CD14-positive monocyte (primary cell): Measurements from ENCODE around the gene RFC2. TPM values are rescaled to one million over a fixed set of nuclear protein-coding genes. Genes with fewer than 3 reads are reported as not detected.

ENCODE experiments used
- DNase-seq, 3 donors: peaks; one replicate each; pipeline ENCODE4 v3.0.0-alpha.2; 2011 to 2022
- H2AFZ ChIP-seq: 2 replicates; pipeline ENCODE4 v1.6.0; 2012; ENCODE audit warnings: mild to moderate bottlenecking, low read depth, low read length, inconsistent platforms; ENCODE audit not compliant: insufficient read depth, poor library complexity, severe bottlenecking
- H3K27ac ChIP-seq, 2 donors: 1 replicate in 1 of 2; 2 replicates in 1 of 2; pipeline ENCODE4 v1.5.1; 2012 to 2013; ENCODE audit warnings: low read length in 2 of 2, control low read depth in 1 of 2, inconsistent platforms in 1 of 2, low read depth in 1 of 2, mild to moderate bottlenecking in 1 of 2
- H3K27me3 ChIP-seq, 2 donors: one replicate each; pipeline versions ENCODE4 v1.6.0 to v1.6.1; 2011 to 2013; ENCODE audit warnings: low read length in 2 of 2; ENCODE audit not compliant: control insufficient read depth in 2 of 2, insufficient read depth in 2 of 2
- H3K36me3 ChIP-seq, 2 donors: replicated peaks in 1 of 2; 1 replicate in 1 of 2; 2 replicates in 1 of 2; pipeline versions ENCODE4 v1.5.1 to v1.6.1; 2012 to 2013; ENCODE audit warnings: low read length in 2 of 2, control low read depth in 1 of 2, inconsistent platforms in 1 of 2, mild to moderate bottlenecking in 1 of 2; ENCODE audit not compliant: insufficient read depth in 2 of 2, control insufficient read depth in 1 of 2
- H3K4me1 ChIP-seq, 2 donors: 1 replicate in 1 of 2; 2 replicates in 1 of 2; pipeline versions ENCODE4 v1.5.1 to v1.6.1; 2012 to 2013; ENCODE audit warnings: low read length in 2 of 2, control low read depth in 1 of 2, inconsistent platforms in 1 of 2, mild to moderate bottlenecking in 1 of 2, moderate library complexity in 1 of 2; ENCODE audit not compliant: insufficient read depth in 2 of 2, control insufficient read depth in 1 of 2
- H3K4me2 ChIP-seq: replicated peaks from 2 replicates; pipeline ENCODE3; 2012; ENCODE audit warnings: low read length, moderate library complexity, mild to moderate bottlenecking; ENCODE audit not compliant: poor library complexity, severe bottlenecking; ENCODE audit errors: extremely low read depth
- H3K4me3 ChIP-seq, 3 experiments: fragments of 200-600 bp in 1 of 3; sonication (generic) in 1 of 3; replicated peaks in 1 of 3; 1 replicate in 2 of 3; 2 replicates in 1 of 3; pipeline ENCODE4 v1.5.1; 2011 to 2013; ENCODE audit warnings: low read length in 3 of 3, mild to moderate bottlenecking in 3 of 3, control low read depth in 2 of 3, low read depth in 2 of 3, inconsistent platforms in 1 of 3, moderate library complexity in 1 of 3
- H3K79me2 ChIP-seq: 2 replicates; pipeline ENCODE4 v1.6.0; 2012; ENCODE audit warnings: mild to moderate bottlenecking, control low read depth, inconsistent platforms, low read length, moderate library complexity; ENCODE audit not compliant: insufficient read depth
- H3K9ac ChIP-seq: 2 replicates; pipeline ENCODE4 v1.6.0; 2017; ENCODE audit warnings: low read length, mild to moderate bottlenecking; ENCODE audit not compliant: insufficient read depth, poor library complexity, severe bottlenecking
- H3K9me3 ChIP-seq, 2 donors: replicated peaks in 1 of 2; 1 replicate in 1 of 2; 2 replicates in 1 of 2; pipeline versions ENCODE4 v1.5.1 to v1.6.1; 2012 to 2013; ENCODE audit warnings: low read length in 2 of 2, control low read depth in 1 of 2; ENCODE audit not compliant: control insufficient read depth in 1 of 2, insufficient read depth in 1 of 2
- H4K20me1 ChIP-seq: 2 replicates; pipeline ENCODE4 v1.6.0; 2012; ENCODE audit warnings: mild to moderate bottlenecking, low read length, control low read depth, moderate library complexity; ENCODE audit not compliant: insufficient read depth
- H3K27ac Mint-ChIP-seq, 7 donors: one replicate each; pipeline ENCODE4 v1.8.0; 2020; ENCODE audit warnings: mild to moderate bottlenecking in 7 of 7, mixed read lengths in 7 of 7, moderate library complexity in 6 of 7, inconsistent platforms in 2 of 7
- H3K27me3 Mint-ChIP-seq, 3 donors: one replicate each; pipeline ENCODE4 v1.8.0; 2021 to 2022; ENCODE audit warnings: low read depth in 3 of 3, mild to moderate bottlenecking in 3 of 3, mixed read lengths in 3 of 3, moderate library complexity in 3 of 3, inconsistent platforms in 1 of 3
- H3K36me3 Mint-ChIP-seq, 2 donors: one replicate each; pipeline ENCODE4 v1.8.0; 2020; ENCODE audit warnings: mixed read lengths in 2 of 2, inconsistent platforms in 1 of 2, mild to moderate bottlenecking in 1 of 2
- H3K4me1 Mint-ChIP-seq: one replicate; pipeline ENCODE4 v1.8.0; 2020; ENCODE audit warnings: mild to moderate bottlenecking, mixed read lengths
- H3K4me3 Mint-ChIP-seq, 2 donors: one replicate each; pipeline ENCODE4 v1.8.0; 2020; ENCODE audit warnings: mild to moderate bottlenecking in 2 of 2, mixed read lengths in 2 of 2, moderate library complexity in 1 of 2
- H3K9me3 Mint-ChIP-seq, 7 donors: one replicate each; pipeline ENCODE4 v1.8.0; 2020 to 2022; ENCODE audit warnings: mixed read lengths in 7 of 7, mild to moderate bottlenecking in 6 of 7, moderate library complexity in 6 of 7, inconsistent platforms in 2 of 7
- CTCF ChIP-seq: fragments of 200-600 bp; IDR thresholded peaks from one replicate; pipeline ENCODE4 v1.8.0; 2022; ENCODE audit warnings: antibody characterized with exemption, mild to moderate bottlenecking
- WGBS: methylation state at CpG from one replicate; pipeline ENCODE4 v1.1.5; 2013; ENCODE audit warnings: missing lambda C conversion rate; ENCODE audit not compliant: insufficient coverage; 5-methylcytosine and 5-hydroxymethylcytosine counted together
- intact Hi-C, 2 donors: fragments of 100-400 bp; cut with micrococcal nuclease; formaldehyde crosslinking; loops; one replicate each; pipeline versions ENCODE4 v1.15.0 to v1.15.1; 2023
- polyA plus RNA-seq, 3 donors: library from polyadenylated mRNA; depleted of rRNA in 1 of 3; unstranded in 2 of 3; stranded (reverse) in 1 of 3; fragments of 300-500 nt in 2 of 3; fragments of >200 nt in 1 of 3; fragmentation: Illumina TruSeq in 2 of 3; gene quantifications; 1 replicate in 2 of 3; 2 replicates in 1 of 3; pipeline ENCODE4 v1.2.3, GENCODE V29; 2012 to 2021

RFC2 gene
- polyA plus RNA-seq, 3 donors, result 12.8 to 42.1 (median 33.5) TPM

GRCh38 chr7:74297516-74298233 is 43.5 kb upstream of the RFC2 start:
- Mint-ChIP-seq H3K27ac (no peak overlapping the region), H3K4me3 (no peak overlapping the region), H3K9me3 (peaks cover 0 to 2% (median 0%) of the 10 kb centered on the region in 7 donors), H3K4me1 (peaks cover 16% of the 10 kb centered on the region), H3K27me3 (peaks cover 0 to 3% (median 2%) of the 10 kb centered on the region in 3 donors), H3K36me3 (peaks cover 4 to 5% of the 10 kb centered on the region in 2 donors)
- no peak overlapping the region for H3K4me2 ChIP-seq
- no peak overlapping the region for H3K9ac ChIP-seq
- no peak overlapping the region for H2AFZ ChIP-seq
- H3K27me3 ChIP-seq, result no peaks in the 10 kb centered on the region
- DNase-seq, result no peak
- peaks cover 5 to 12% of the 10 kb centered on the region in 2 donors for H3K4me1 ChIP-seq
- peaks cover 27% of the 10 kb centered on the region for H3K79me2 ChIP-seq
- no peaks in the 10 kb centered on the region for H3K9me3 ChIP-seq
- intact Hi-C loops, result no loop called here
- H4K20me1 ChIP-seq, result peaks cover 62% of the 10 kb centered on the region
- WGBS, result over 99% methylated on average over 8 of the region's 15 CpGs
- H3K36me3 ChIP-seq, result no peaks in the 10 kb centered on the region
- H3K4me3 ChIP-seq, result no peak overlapping the region
- no peak overlapping the region for H3K27ac ChIP-seq
- no peak for TF ChIP-seq CTCF

- H4K20me1 ChIP-seq, result peaks cover 81% of the 10 kb centered on the region
- H3K27me3 ChIP-seq, result no peaks in the 10 kb centered on the region
- Mint-ChIP-seq H3K9me3 (peaks cover 0 to 2% (median 0%) of the 10 kb centered on the region in 7 donors), H3K27ac (no peak overlapping the region), H3K4me3 (no peak overlapping the region), H3K36me3 (peaks cover 4 to 5% of the 10 kb centered on the region in 2 donors), H3K4me1 (peaks cover 33% of the 10 kb centered on the region), H3K27me3 (peaks cover 0 to 13% (median 9%) of the 10 kb centered on the region in 3 donors)
- TF ChIP-seq CTCF, result no peak
- no peaks in the 10 kb centered on the region for H3K9me3 ChIP-seq
- intact Hi-C loops, result loop anchor here in 1 of 2 donors (5.0 kb wide), 1 partner anchor 42 kb away; the partner anchor contains the start of gene RFC2
- no peak overlapping the region for H3K27ac ChIP-seq
- H3K79me2 ChIP-seq, result peaks cover 37% of the 10 kb centered on the region
- no peaks in the 10 kb centered on the region for H3K36me3 ChIP-seq
- no peak overlapping the region for H3K4me3 ChIP-seq
- no peak overlapping the region for H3K4me2 ChIP-seq
- no peak overlapping the region for H3K9ac ChIP-seq
- WGBS, result 92% methylated on average over 14 of the region's 17 CpGs
- peaks cover 18 to 28% of the 10 kb centered on the region in 2 donors for H3K4me1 ChIP-seq
- H2AFZ ChIP-seq, result no peak overlapping the region
- DNase-seq, result no peak
These were observed 40.2 kb upstream of the RFC2 start for GRCh38 chr7:74294191-74294998.
